Tibial nerve (tissue), 4 donors: Measurements from ENCODE around the gene USO1.

Experiments
- EP300 ChIP-seq, 2 donors: sonication (generic); formaldehyde crosslinking; IDR thresholded peaks; one replicate each; pipeline ENCODE4 v1.6.1; 2017; ENCODE audit warnings: antibody characterized with exemption in 2 of 2, mild to moderate bottlenecking in 1 of 2
- POLR2A ChIP-seq, 2 donors: fragments of 450-650 bp; IDR thresholded peaks; one replicate each; pipeline ENCODE4 v1.6.1; 2017; ENCODE audit warnings: antibody characterized with exemption in 2 of 2, mild to moderate bottlenecking in 2 of 2, moderate library complexity in 2 of 2
- TF ChIP-seq, protein P1 (sequence below), 5 experiments: fragments of 200-600 bp in 3 of 5; fragments of 450-650 bp in 2 of 5; sonication (generic) in 3 of 5; IDR thresholded peaks; one replicate each; pipeline ENCODE4 v1.5.1; 2016 to 2019; ENCODE audit warnings: antibody characterized with exemption in 5 of 5, mild to moderate bottlenecking in 3 of 5, moderate library complexity in 2 of 5

DNA sequence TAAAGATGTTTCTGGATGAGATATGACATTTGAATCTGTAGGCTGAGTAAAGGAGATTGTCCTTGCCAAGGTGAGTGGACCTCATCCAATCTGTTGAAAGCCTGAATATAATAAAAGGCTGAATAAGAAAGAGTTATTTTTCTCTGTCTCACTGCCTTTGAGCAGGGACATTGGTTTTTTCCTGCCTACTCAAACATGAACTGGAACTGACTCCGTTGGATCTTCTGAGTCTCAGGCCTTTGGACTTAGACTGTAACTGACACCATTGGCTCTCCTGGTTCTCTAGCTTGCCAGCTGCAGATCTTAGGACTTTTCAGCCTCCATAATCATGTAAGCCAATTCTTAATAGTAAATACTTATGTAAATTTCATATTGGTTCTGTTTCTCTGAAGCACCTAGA lies 134.3 kb downstream of the USO1 start:
- TF ChIP-seq, protein P1, sequence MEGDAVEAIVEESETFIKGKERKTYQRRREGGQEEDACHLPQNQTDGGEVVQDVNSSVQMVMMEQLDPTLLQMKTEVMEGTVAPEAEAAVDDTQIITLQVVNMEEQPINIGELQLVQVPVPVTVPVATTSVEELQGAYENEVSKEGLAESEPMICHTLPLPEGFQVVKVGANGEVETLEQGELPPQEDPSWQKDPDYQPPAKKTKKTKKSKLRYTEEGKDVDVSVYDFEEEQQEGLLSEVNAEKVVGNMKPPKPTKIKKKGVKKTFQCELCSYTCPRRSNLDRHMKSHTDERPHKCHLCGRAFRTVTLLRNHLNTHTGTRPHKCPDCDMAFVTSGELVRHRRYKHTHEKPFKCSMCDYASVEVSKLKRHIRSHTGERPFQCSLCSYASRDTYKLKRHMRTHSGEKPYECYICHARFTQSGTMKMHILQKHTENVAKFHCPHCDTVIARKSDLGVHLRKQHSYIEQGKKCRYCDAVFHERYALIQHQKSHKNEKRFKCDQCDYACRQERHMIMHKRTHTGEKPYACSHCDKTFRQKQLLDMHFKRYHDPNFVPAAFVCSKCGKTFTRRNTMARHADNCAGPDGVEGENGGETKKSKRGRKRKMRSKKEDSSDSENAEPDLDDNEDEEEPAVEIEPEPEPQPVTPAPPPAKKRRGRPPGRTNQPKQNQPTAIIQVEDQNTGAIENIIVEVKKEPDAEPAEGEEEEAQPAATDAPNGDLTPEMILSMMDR (IDR thresholded peaks at IDR 0.05): no peak
- no peak for TF ChIP-seq POLR2A (IDR thresholded peaks at IDR 0.05)
- TF ChIP-seq EP300 (IDR thresholded peaks at IDR 0.05): no peak
